MM.1S (cell line): ENCODE results near the gene BAZ1A.

Experiments
- DNase-seq: peaks from one replicate; pipeline ENCODE4 v3.0.0-alpha.2; 2015
- H2AFZ ChIP-seq: fragments of 300-600 bp; sonication (generic); 2 replicates; pipeline ENCODE4 v1.6.0; 2016; ENCODE audit warnings: antibody characterized with exemption, low read length
- H3F3A ChIP-seq: fragments of 300-600 bp; sonication (generic); 2 replicates; pipeline ENCODE4 v1.6.1; 2016; ENCODE audit warnings: mild to moderate bottlenecking, antibody characterized with exemption, low read length, moderate library complexity, mixed read lengths; ENCODE audit not compliant: insufficient read depth
- H3K27ac ChIP-seq: fragments of 300-600 bp; sonication (generic); 2 replicates; pipeline ENCODE4 v1.5.1; 2016; ENCODE audit warnings: mild to moderate bottlenecking, low read length
- H3K27me3 ChIP-seq: fragments of 300-600 bp; sonication (generic); replicated peaks from 2 replicates; pipeline ENCODE4 v1.6.0; 2016; ENCODE audit warnings: low read length; ENCODE audit not compliant: insufficient read depth
- H3K36me3 ChIP-seq: fragments of 300-600 bp; sonication (generic); replicated peaks from 2 replicates; pipeline ENCODE4 v1.6.1; 2016; ENCODE audit warnings: mild to moderate bottlenecking, low read length, mixed read lengths; ENCODE audit not compliant: insufficient read depth
- H3K4me1 ChIP-seq: fragments of 300-600 bp; sonication (generic); 2 replicates; pipeline ENCODE4 v1.6.1; 2016; ENCODE audit warnings: low read length, mixed read lengths
- H3K4me2 ChIP-seq: fragments of 300-600 bp; sonication (generic); 2 replicates; pipeline ENCODE4 v1.6.0; 2016; ENCODE audit warnings: low read depth, low read length
- H3K4me3 ChIP-seq: fragments of 300-600 bp; sonication (generic); 2 replicates; pipeline ENCODE4 v1.5.1; 2016; ENCODE audit warnings: low read length, mixed read lengths
- H3K79me2 ChIP-seq: fragments of 300-600 bp; sonication (generic); 2 replicates; pipeline ENCODE4 v1.6.1; 2016; ENCODE audit warnings: mixed run types, low read length, mixed read lengths
- H3K9ac ChIP-seq: fragments of 300-600 bp; sonication (generic); 2 replicates; pipeline ENCODE4 v1.6.1; 2016; ENCODE audit warnings: low read length, mixed read lengths
- H3K9me2 ChIP-seq: fragments of 300-600 bp; sonication (generic); replicated peaks from 2 replicates; pipeline ENCODE4 v1.6.1; 2016; ENCODE audit warnings: mild to moderate bottlenecking, low read length, mixed read lengths; ENCODE audit not compliant: insufficient read depth
- H3K9me3 ChIP-seq: fragments of 300-600 bp; sonication (generic); replicated peaks from 2 replicates; pipeline ENCODE4 v1.6.1; 2016; ENCODE audit warnings: mild to moderate bottlenecking, low read length, mixed read lengths; ENCODE audit not compliant: insufficient read depth
- H4K20me1 ChIP-seq: fragments of 300-600 bp; sonication (generic); 2 replicates; pipeline ENCODE4 v1.6.1; 2016; ENCODE audit warnings: mild to moderate bottlenecking, low read length, moderate library complexity, mixed read lengths; ENCODE audit not compliant: insufficient read depth
- CTCF ChIP-seq: fragments of 300-600 bp; sonication (generic); IDR thresholded peaks from 2 replicates; pipeline ENCODE4 v1.5.1; 2016; ENCODE audit warnings: antibody characterized with exemption, low read length, mixed read lengths
- EZH2 ChIP-seq: fragments of 300-600 bp; sonication (generic); optimal IDR thresholded peaks from 2 replicates; pipeline ENCODE3; 2017; ENCODE audit warnings: low read depth, mild to moderate bottlenecking, antibody characterized with exemption, low read length, mixed read lengths
- EZH2phosphoT487 ChIP-seq: fragments of 300-600 bp; sonication (generic); IDR thresholded peaks from 2 replicates; pipeline ENCODE4 v1.6.1; 2018; ENCODE audit warnings: antibody characterized with exemption, low read length

BAZ1A gene

GRCh38 chr14:34912966-34913365 is 37.8 kb upstream of the BAZ1A start:
- Histone ChIP-seq H3K27ac (no peak overlapping the region), H3K9ac (no peak overlapping the region), H3K9me3 (no peaks in the 10 kb centered on the region), H3K79me2 (no peaks in the 10 kb centered on the region), H4K20me1 (no peaks in the 10 kb centered on the region), H3K4me2 (no peak overlapping the region), H2AFZ (no peak overlapping the region), H3F3A (no peaks in the 10 kb centered on the region), H3K4me3 (no peak overlapping the region), H3K27me3 (no peaks in the 10 kb centered on the region), H3K9me2 (no peaks in the 10 kb centered on the region), H3K36me3 (no peaks in the 10 kb centered on the region), H3K4me1 (no peaks in the 10 kb centered on the region)
- DNase-seq = no peak
- no peak for TF ChIP-seq EZH2phosphoT487
- TF ChIP-seq EZH2 = no peak
- TF ChIP-seq CTCF = no peak

- H3K36me3 ChIP-seq = no peaks in the 10 kb centered on the region
- H2AFZ ChIP-seq = no peak overlapping the region
- no peaks in the 10 kb centered on the region for H3F3A ChIP-seq
- H3K27ac ChIP-seq = no peak overlapping the region
- no peak for DNase-seq
- H3K4me2 ChIP-seq = no peak overlapping the region
- no peak overlapping the region for H3K4me3 ChIP-seq
- no peaks in the 10 kb centered on the region for H3K9me3 ChIP-seq
- H3K4me1 ChIP-seq = no peaks in the 10 kb centered on the region
- no peaks in the 10 kb centered on the region for H3K27me3 ChIP-seq
- H4K20me1 ChIP-seq = no peaks in the 10 kb centered on the region
- H3K79me2 ChIP-seq = no peaks in the 10 kb centered on the region
- no peak overlapping the region for H3K9ac ChIP-seq
- no peaks in the 10 kb centered on the region for H3K9me2 ChIP-seq
- TF ChIP-seq EZH2phosphoT487 = no peak
Observed at GRCh38 chr14:34912182-34912581, 37.0 kb upstream of the BAZ1A start.

- Histone ChIP-seq H3K9ac (no peak overlapping the region), H3K4me1 (no peaks in the 10 kb centered on the region), H3K9me2 (no peaks in the 10 kb centered on the region), H2AFZ (no peak overlapping the region), H3K9me3 (no peaks in the 10 kb centered on the region), H3F3A (no peaks in the 10 kb centered on the region), H3K27me3 (no peaks in the 10 kb centered on the region), H3K36me3 (no peaks in the 10 kb centered on the region), H4K20me1 (no peaks in the 10 kb centered on the region), H3K4me2 (no peak overlapping the region), H3K27ac (no peak overlapping the region), H3K79me2 (no peaks in the 10 kb centered on the region), H3K4me3 (no peak overlapping the region)
- TF ChIP-seq EZH2phosphoT487 = no peak
- TF ChIP-seq EZH2 = no peak
- TF ChIP-seq CTCF = no peak
- DNase-seq = no peak
Observed at GRCh38 chr14:34911209-34912150, 36.3 kb upstream of the BAZ1A start.

DNA sequence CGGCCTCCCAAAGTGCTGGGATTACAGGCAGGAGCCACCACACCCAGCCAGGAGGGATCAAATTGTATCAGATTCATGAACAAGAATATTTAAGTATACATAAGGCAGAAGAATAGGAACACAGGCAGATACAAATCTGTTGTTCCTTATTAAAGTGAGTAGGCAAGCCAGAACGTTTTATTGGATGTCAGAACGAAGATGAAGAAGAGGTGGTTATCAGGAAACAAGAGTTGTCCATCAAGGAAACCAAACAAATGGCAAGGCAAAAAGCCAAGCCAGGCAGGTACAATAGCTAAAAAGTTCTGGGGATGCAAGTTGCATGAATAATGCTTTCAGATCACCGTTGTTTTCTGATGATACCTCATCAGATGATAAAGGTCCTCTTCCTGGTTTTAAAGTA is 31.1 kb upstream of the BAZ1A start:
- no peak overlapping the region for H3K9ac ChIP-seq
- H3K4me1 ChIP-seq = no peaks in the 10 kb centered on the region
- H3K4me2 ChIP-seq = no peak overlapping the region
- H3K9me3 ChIP-seq = no peaks in the 10 kb centered on the region
- H3K9me2 ChIP-seq = no peaks in the 10 kb centered on the region
- TF ChIP-seq EZH2phosphoT487 (no peak), EZH2 (no peak), CTCF (no peak)
- no peaks in the 10 kb centered on the region for H3K36me3 ChIP-seq
- no peak overlapping the region for H3K27ac ChIP-seq
- H2AFZ ChIP-seq = no peak overlapping the region
- no peaks in the 10 kb centered on the region for H4K20me1 ChIP-seq
- H3K27me3 ChIP-seq = no peaks in the 10 kb centered on the region
- no peak overlapping the region for H3K4me3 ChIP-seq
- H3K79me2 ChIP-seq = no peaks in the 10 kb centered on the region
- no peak for DNase-seq
- no peaks in the 10 kb centered on the region for H3F3A ChIP-seq
